ENCODE measurements around the gene OR2AG1.

DNA sequence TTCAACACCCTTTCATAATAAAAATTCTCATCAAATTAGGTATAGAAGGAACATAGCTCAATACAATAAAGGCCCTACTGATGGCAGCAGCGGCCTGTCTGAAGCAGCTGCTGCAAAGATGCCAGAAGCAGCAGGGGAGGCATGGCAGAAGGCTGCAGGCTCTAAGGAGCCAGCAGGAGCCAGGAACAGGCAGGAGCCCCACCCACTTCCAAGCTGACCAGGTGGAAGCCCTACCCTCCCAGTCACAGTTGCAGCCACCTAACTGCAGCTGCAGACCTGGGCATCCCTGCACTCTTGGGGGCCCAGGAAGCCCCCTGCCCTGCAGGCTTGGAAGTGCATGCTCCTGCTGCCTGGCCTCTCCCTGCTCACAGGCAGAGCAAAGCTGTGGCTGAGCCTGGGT is 34.9 kb downstream of the OR2AG1 start:
- TF ChIP-seq, protein P1, sequence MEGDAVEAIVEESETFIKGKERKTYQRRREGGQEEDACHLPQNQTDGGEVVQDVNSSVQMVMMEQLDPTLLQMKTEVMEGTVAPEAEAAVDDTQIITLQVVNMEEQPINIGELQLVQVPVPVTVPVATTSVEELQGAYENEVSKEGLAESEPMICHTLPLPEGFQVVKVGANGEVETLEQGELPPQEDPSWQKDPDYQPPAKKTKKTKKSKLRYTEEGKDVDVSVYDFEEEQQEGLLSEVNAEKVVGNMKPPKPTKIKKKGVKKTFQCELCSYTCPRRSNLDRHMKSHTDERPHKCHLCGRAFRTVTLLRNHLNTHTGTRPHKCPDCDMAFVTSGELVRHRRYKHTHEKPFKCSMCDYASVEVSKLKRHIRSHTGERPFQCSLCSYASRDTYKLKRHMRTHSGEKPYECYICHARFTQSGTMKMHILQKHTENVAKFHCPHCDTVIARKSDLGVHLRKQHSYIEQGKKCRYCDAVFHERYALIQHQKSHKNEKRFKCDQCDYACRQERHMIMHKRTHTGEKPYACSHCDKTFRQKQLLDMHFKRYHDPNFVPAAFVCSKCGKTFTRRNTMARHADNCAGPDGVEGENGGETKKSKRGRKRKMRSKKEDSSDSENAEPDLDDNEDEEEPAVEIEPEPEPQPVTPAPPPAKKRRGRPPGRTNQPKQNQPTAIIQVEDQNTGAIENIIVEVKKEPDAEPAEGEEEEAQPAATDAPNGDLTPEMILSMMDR (IDR thresholded peaks at IDR 0.05): no peak
- TF ChIP-seq POLR2AphosphoS5 (IDR thresholded peaks at IDR 0.05) (no peak), EP300 (IDR thresholded peaks at IDR 0.05) (no peak)

Data from sigmoid colon (tissue), 4 donors.